ENCODE results near the gene B3GNT7. TPM values are rescaled to one million over a fixed set of nuclear protein-coding genes. Genes with fewer than 3 reads are reported as not detected.
"Not testable (repeated sequence)": the region's sequence is repeated elsewhere in the genome, so short reads cannot be mapped to it uniquely, and the experiment has no call there.

Gene B3GNT7
- total RNA-seq, 2 experiments from 2014 or later: 7.8 to 8.7 TPM

DNA sequence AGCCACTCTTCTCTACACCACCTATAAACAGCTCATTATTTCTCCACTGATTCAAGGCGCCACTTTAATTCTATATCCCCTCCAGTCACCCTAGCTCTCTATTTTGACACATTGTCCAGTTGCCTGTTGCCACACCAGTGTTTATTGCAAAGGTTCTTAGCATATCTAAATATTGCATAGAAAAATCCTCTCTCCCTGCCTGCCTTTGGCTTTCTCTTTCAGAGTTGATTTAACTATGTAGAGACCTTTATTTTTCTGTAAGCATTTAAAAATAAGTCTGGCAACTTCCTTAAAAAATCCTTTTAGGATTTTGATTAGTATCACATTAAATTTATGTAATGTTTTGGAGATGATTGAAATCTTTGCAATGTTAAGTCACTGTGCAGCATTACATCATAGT is 47.9 kb upstream of the B3GNT7 start:
- Histone ChIP-seq H3K4me2 (ENCODE audit: low read length) (no peak overlapping the region), H3K4me1 (ENCODE audit: insufficient read depth, low read length, poor library complexity, severe bottlenecking) (no peaks in the 10 kb centered on the region), H2AFZ (ENCODE audit: low read length) (no peak overlapping the region), H3K27ac (ENCODE audit: low read depth, low read length, poor library complexity, severe bottlenecking) (no peak overlapping the region), H3K4me3 (ENCODE audit: low read depth, low read length, poor library complexity, severe bottlenecking) (no peak overlapping the region), H3K36me3 (ENCODE audit: insufficient read depth, low read length) (no peaks in the 10 kb centered on the region), H4K20me1 (ENCODE audit: insufficient read depth, low read length) (no peaks in the 10 kb centered on the region), H3K79me2 (ENCODE audit: insufficient read depth, low read depth, low read length) (no peaks in the 10 kb centered on the region), H3K9me2 (ENCODE audit: insufficient read depth, low read length) (no peaks in the 10 kb centered on the region), H3K9me3 (ENCODE audit: low read length) (no peaks in the 10 kb centered on the region)
- POLR2A ChIA-PET: interaction anchor here (0.7 to 1.2 kb wide), 2 partner anchors 8 to 34 kb away, joined by 3 to 5 read pairs; no protein-coding TSS in a partner anchor
- BruUV-seq (replicated peaks): no TSS peak
- DNase-seq (ENCODE audit: low spot score): no peak
- TF ChIP-seq EZH2phosphoT487 (IDR thresholded peaks at IDR 0.05; ENCODE audit: borderline replicate concordance, low read depth, low read length): no peak
- TF ChIP-seq, protein P1, sequence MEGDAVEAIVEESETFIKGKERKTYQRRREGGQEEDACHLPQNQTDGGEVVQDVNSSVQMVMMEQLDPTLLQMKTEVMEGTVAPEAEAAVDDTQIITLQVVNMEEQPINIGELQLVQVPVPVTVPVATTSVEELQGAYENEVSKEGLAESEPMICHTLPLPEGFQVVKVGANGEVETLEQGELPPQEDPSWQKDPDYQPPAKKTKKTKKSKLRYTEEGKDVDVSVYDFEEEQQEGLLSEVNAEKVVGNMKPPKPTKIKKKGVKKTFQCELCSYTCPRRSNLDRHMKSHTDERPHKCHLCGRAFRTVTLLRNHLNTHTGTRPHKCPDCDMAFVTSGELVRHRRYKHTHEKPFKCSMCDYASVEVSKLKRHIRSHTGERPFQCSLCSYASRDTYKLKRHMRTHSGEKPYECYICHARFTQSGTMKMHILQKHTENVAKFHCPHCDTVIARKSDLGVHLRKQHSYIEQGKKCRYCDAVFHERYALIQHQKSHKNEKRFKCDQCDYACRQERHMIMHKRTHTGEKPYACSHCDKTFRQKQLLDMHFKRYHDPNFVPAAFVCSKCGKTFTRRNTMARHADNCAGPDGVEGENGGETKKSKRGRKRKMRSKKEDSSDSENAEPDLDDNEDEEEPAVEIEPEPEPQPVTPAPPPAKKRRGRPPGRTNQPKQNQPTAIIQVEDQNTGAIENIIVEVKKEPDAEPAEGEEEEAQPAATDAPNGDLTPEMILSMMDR (conservative IDR thresholded peaks at IDR 0.05; ENCODE audit: low read length): no peak
- CTCF ChIA-PET (ENCODE audit: unreplicated experiment): no interaction called here
- intact Hi-C loops (cut with micrococcal nuclease; ENCODE audit: unreplicated experiment): no loop called here

- no peaks in the 10 kb centered on the region for H3K79me2 ChIP-seq (ENCODE audit: insufficient read depth, low read depth, low read length)
- no peaks in the 10 kb centered on the region for H3K36me3 ChIP-seq (ENCODE audit: insufficient read depth, low read length)
- no TSS peak for BruUV-seq (replicated peaks)
- no peak overlapping the region for H2AFZ ChIP-seq (ENCODE audit: low read length)
- H3K4me3 ChIP-seq (ENCODE audit: low read depth, low read length, poor library complexity, severe bottlenecking): no peak overlapping the region
- H3K9me3 ChIP-seq (ENCODE audit: low read length): no peaks in the 10 kb centered on the region
- TF ChIP-seq, protein P1 (conservative IDR thresholded peaks at IDR 0.05; ENCODE audit: low read length): no peak
- TF ChIP-seq EZH2phosphoT487 (IDR thresholded peaks at IDR 0.05; ENCODE audit: borderline replicate concordance, low read depth, low read length): no peak
- no peaks in the 10 kb centered on the region for H4K20me1 ChIP-seq (ENCODE audit: insufficient read depth, low read length)
- intact Hi-C loops (cut with micrococcal nuclease; ENCODE audit: unreplicated experiment): no loop called here
- H3K4me2 ChIP-seq (ENCODE audit: low read length): no peak overlapping the region
- CTCF ChIA-PET (ENCODE audit: unreplicated experiment): no interaction called here
- H3K4me1 ChIP-seq (ENCODE audit: insufficient read depth, low read length, poor library complexity, severe bottlenecking): no peaks in the 10 kb centered on the region
- H3K9me2 ChIP-seq (ENCODE audit: insufficient read depth, low read length): no peaks in the 10 kb centered on the region
- H3K27ac ChIP-seq (ENCODE audit: low read depth, low read length, poor library complexity, severe bottlenecking): no peak overlapping the region
- DNase-seq (ENCODE audit: low spot score): no peak
- POLR2A ChIA-PET: interaction anchor here (0.7 kb wide), 2 partner anchors 45 to 965 kb away, joined by 3 read pairs; no protein-coding TSS in a partner anchor
Measured at GRCh38 chr2:231348173-231348572, 47.3 kb upstream of the B3GNT7 start.

GRCh38 chr2:231348704-231349373 is 46.7 kb upstream of the B3GNT7 start:
- no peak for TF ChIP-seq EZH2phosphoT487 (IDR thresholded peaks at IDR 0.05; ENCODE audit: borderline replicate concordance, low read depth, low read length)
- TF ChIP-seq, protein P1 (conservative IDR thresholded peaks at IDR 0.05; ENCODE audit: low read length): no peak
- no peak overlapping the region for H2AFZ ChIP-seq (ENCODE audit: low read length)
- intact Hi-C loops (cut with micrococcal nuclease; ENCODE audit: unreplicated experiment): no loop called here
- no peak overlapping the region for H3K27ac ChIP-seq (ENCODE audit: low read depth, low read length, poor library complexity, severe bottlenecking)
- no peaks in the 10 kb centered on the region for H3K36me3 ChIP-seq (ENCODE audit: insufficient read depth, low read length)
- no peaks in the 10 kb centered on the region for H4K20me1 ChIP-seq (ENCODE audit: insufficient read depth, low read length)
- no peaks in the 10 kb centered on the region for H3K9me3 ChIP-seq (ENCODE audit: low read length)
- H3K4me1 ChIP-seq (ENCODE audit: insufficient read depth, low read length, poor library complexity, severe bottlenecking): no peaks in the 10 kb centered on the region
- CTCF ChIA-PET (ENCODE audit: unreplicated experiment): interaction anchor here (0.6 kb wide), 2 partner anchors 9 to 12 kb away, joined by 3 to 6 read pairs; no protein-coding TSS in a partner anchor
- no peaks in the 10 kb centered on the region for H3K9me2 ChIP-seq (ENCODE audit: insufficient read depth, low read length)
- no peak overlapping the region for H3K4me3 ChIP-seq (ENCODE audit: low read depth, low read length, poor library complexity, severe bottlenecking)
- no peaks in the 10 kb centered on the region for H3K79me2 ChIP-seq (ENCODE audit: insufficient read depth, low read depth, low read length)
- no peak overlapping the region for H3K4me2 ChIP-seq (ENCODE audit: low read length)
- DNase-seq (ENCODE audit: low spot score): no peak
- POLR2A ChIA-PET: interaction anchor here (0.7 kb wide), 2 partner anchors 44 to 966 kb away, joined by 3 read pairs; no protein-coding TSS in a partner anchor
- BruUV-seq (replicated peaks): no TSS peak

DNA sequence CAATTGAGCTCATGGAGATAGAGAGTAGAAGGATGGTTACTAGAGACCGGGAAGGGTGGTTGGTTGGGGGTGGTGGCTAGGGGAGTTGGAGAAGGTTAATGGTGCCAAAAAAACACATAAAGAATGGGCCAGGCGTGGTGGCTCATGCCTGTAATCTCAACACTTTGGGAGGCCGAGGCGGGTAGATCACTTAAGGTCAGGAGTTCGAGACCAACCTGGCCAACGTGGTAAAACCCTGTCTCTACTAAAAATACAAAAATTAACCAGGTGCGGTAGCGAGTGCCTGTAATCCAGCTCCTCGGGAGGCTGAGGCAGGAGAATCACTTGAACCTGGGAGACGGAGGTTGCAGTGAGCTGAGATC is 46.2 kb upstream of the B3GNT7 start:
- H3K4me1 ChIP-seq (ENCODE audit: insufficient read depth, low read length, poor library complexity, severe bottlenecking); DNase-seq (ENCODE audit: low spot score); intact Hi-C loops (cut with micrococcal nuclease; ENCODE audit: unreplicated experiment); H3K9me2 ChIP-seq (ENCODE audit: insufficient read depth, low read length); H3K4me2 ChIP-seq (ENCODE audit: low read length); H3K4me3 ChIP-seq (ENCODE audit: low read depth, low read length, poor library complexity, severe bottlenecking); H3K9me3 ChIP-seq (ENCODE audit: low read length); H2AFZ ChIP-seq (ENCODE audit: low read length); H3K36me3 ChIP-seq (ENCODE audit: insufficient read depth, low read length); BruUV-seq (replicated peaks); H3K27ac ChIP-seq (ENCODE audit: low read depth, low read length, poor library complexity, severe bottlenecking); H3K79me2 ChIP-seq (ENCODE audit: insufficient read depth, low read depth, low read length); H4K20me1 ChIP-seq (ENCODE audit: insufficient read depth, low read length); POLR2A ChIA-PET: not testable (repeated sequence)
- CTCF ChIA-PET (ENCODE audit: unreplicated experiment): interaction anchor here (0.6 kb wide), 2 partner anchors 10 to 12 kb away, joined by 3 to 6 read pairs; no protein-coding TSS in a partner anchor
